Muscle of arm (tissue), 12 donors: ENCODE results near the gene MAP4K3. TPM values are rescaled to one million over a fixed set of nuclear protein-coding genes. Genes with fewer than 3 reads are reported as not detected.
"Not testable (repeated sequence)": the region's sequence is repeated elsewhere in the genome, so short reads cannot be mapped to it uniquely, and the experiment has no call there.

Experiments
- DNase-seq: peaks from one replicate; pipeline ENCODE4 v3.0.0-alpha.2; 2013
- polyA plus RNA-seq, 12 donors: library from polyadenylated mRNA; unstranded; fragments of 120-200 nt; gene quantifications; one replicate each; pipeline ENCODE4 v1.2.1, GENCODE V29; 2013; ENCODE audit not compliant: insufficient read length in 12 of 12

The MAP4K3 gene
- polyA plus RNA-seq, 12 donors: 29.3 to 60.0 (median 48.8) TPM; not detected in 1

- DNase-seq: no peak
Observed at GRCh38 chr2:39411181-39411944, 25.7 kb downstream of the MAP4K3 start.

GRCh38 chr2:39409697-39410389, 27.2 kb downstream of the MAP4K3 start:
- no peak for DNase-seq

- DNase-seq: no peak
Observed at GRCh38 chr2:39408351-39409136, 28.5 kb downstream of the MAP4K3 start.

GRCh38 chr2:39407516-39408296, 29.4 kb downstream of the MAP4K3 start:
- DNase-seq: no peak

GRCh38 chr2:39405364-39405763, 31.7 kb downstream of the MAP4K3 start:
- no peak for DNase-seq

- DNase-seq: no peak
Observed at GRCh38 chr2:39403311-39403710, 33.8 kb downstream of the MAP4K3 start.

- DNase-seq: no peak
Observed at GRCh38 chr2:39401319-39401718, 35.8 kb downstream of the MAP4K3 start.

GRCh38 chr2:39399570-39399969, 37.5 kb downstream of the MAP4K3 start:
- no peak for DNase-seq

GRCh38 chr2:39395313-39395712, 41.8 kb downstream of the MAP4K3 start:
- no peak for DNase-seq

- no peak for DNase-seq
Observed at GRCh38 chr2:39394516-39394961, 42.5 kb downstream of the MAP4K3 start.

GRCh38 chr2:39392672-39393071, 44.4 kb downstream of the MAP4K3 start:
- no peak for DNase-seq

- DNase-seq: no peak
Observed at GRCh38 chr2:39390216-39390615, 46.9 kb downstream of the MAP4K3 start.

GRCh38 chr2:39386064-39386463, 51.0 kb downstream of the MAP4K3 start:
- no peak for DNase-seq

- DNase-seq: no peak
Observed at GRCh38 chr2:39385172-39385571, 51.9 kb downstream of the MAP4K3 start.

GRCh38 chr2:39384071-39384470, 53.0 kb downstream of the MAP4K3 start:
- DNase-seq: not testable (repeated sequence)

- DNase-seq: no peak
Observed at GRCh38 chr2:39383146-39383545, 53.9 kb downstream of the MAP4K3 start.

GRCh38 chr2:39381653-39382052, 55.4 kb downstream of the MAP4K3 start:
- no peak for DNase-seq

- no peak for DNase-seq
Observed at GRCh38 chr2:39380525-39381150, 56.4 kb downstream of the MAP4K3 start.

GRCh38 chr2:39379643-39380524, 57.2 kb downstream of the MAP4K3 start:
- peak; percentile 60 for DNase-seq

GRCh38 chr2:39378968-39379367, 58.1 kb downstream of the MAP4K3 start:
- DNase-seq: no peak
